Liver (tissue), 9 donors: ENCODE results near the gene DNAJC15. TPM values are rescaled to one million over a fixed set of nuclear protein-coding genes. Genes with fewer than 3 reads are reported as not detected.

Experiments
- DNase-seq: peaks from one replicate; pipeline ENCODE4 v3.0.0-alpha.2; 2017; ENCODE audit warnings: low spot score
- H3K27ac ChIP-seq, 2 donors: one replicate each; pipeline ENCODE4 v1.7.0; 2013; ENCODE audit warnings: inconsistent platforms in 2 of 2, low read length in 2 of 2, control low read depth in 1 of 2, low read depth in 1 of 2, mild to moderate bottlenecking in 1 of 2
- H3K27me3 ChIP-seq, 4 donors: one replicate each; pipeline versions ENCODE4 v1.6.1 to v1.7.0; 2013; ENCODE audit warnings: low read length in 3 of 4, inconsistent platforms in 1 of 4, mild to moderate bottlenecking in 1 of 4, moderate library complexity in 1 of 4; ENCODE audit not compliant: control insufficient read depth in 4 of 4, insufficient read depth in 4 of 4
- H3K36me3 ChIP-seq, 4 donors: one replicate each; pipeline versions ENCODE4 v1.6.1 to v1.7.0; 2013; ENCODE audit warnings: low read length in 3 of 4, mild to moderate bottlenecking in 3 of 4, low read depth in 1 of 4, moderate library complexity in 1 of 4; ENCODE audit not compliant: control insufficient read depth in 4 of 4, insufficient read depth in 3 of 4
- H3K4me1 ChIP-seq, 4 donors: one replicate each; pipeline versions ENCODE4 v1.6.1 to v1.7.0; 2013; ENCODE audit warnings: low read length in 3 of 4, mild to moderate bottlenecking in 3 of 4, moderate library complexity in 1 of 4; ENCODE audit not compliant: control insufficient read depth in 4 of 4, insufficient read depth in 4 of 4
- H3K4me3 ChIP-seq, 3 donors: one replicate each; pipeline versions ENCODE4 v1.6.1 to v1.7.0; 2013; ENCODE audit warnings: low read length in 3 of 3, control low read depth in 1 of 3, low read depth in 1 of 3, mild to moderate bottlenecking in 1 of 3
- H3K9ac ChIP-seq, 2 donors: one replicate each; pipeline ENCODE4 v1.7.0; 2013; ENCODE audit warnings: low read length in 2 of 2, mild to moderate bottlenecking in 2 of 2, moderate library complexity in 2 of 2, control low read depth in 1 of 2, low read depth in 1 of 2
- H3K9me3 ChIP-seq, 4 donors: one replicate each; pipeline versions ENCODE4 v1.6.1 to v1.7.0; 2013; ENCODE audit warnings: low read length in 3 of 4; ENCODE audit not compliant: control insufficient read depth in 4 of 4
- ATF3 ChIP-seq: IDR thresholded peaks from 2 replicates; pipeline ENCODE4 v1.6.1; 2016; ENCODE audit warnings: antibody characterized with exemption
- CTCF ChIP-seq: fragments of 150-350 bp; IDR thresholded peaks from 2 replicates; pipeline ENCODE4 v1.5.1; 2017; ENCODE audit warnings: improper control_type of control experiment, low read depth, low read length; ENCODE audit not compliant: missing input control
- EGR1 ChIP-seq, 2 donors: IDR thresholded peaks; 2 replicates each; pipeline ENCODE4 v1.6.1; 2016 to 2018; ENCODE audit warnings: antibody characterized with exemption in 2 of 2, low read depth in 2 of 2
- FOXA1 ChIP-seq: IDR thresholded peaks from 2 replicates; pipeline ENCODE4 v1.6.1; 2016; ENCODE audit warnings: antibody characterized with exemption
- FOXA2 ChIP-seq: IDR thresholded peaks from 2 replicates; pipeline ENCODE4 v1.6.1; 2016; ENCODE audit warnings: antibody characterized with exemption
- GABPA ChIP-seq, 2 donors: IDR thresholded peaks in 1 of 2; conservative IDR thresholded peaks in 1 of 2; 2 replicates each; pipeline ENCODE4 v1.6.1; 2016; ENCODE audit warnings: antibody characterized with exemption in 2 of 2, mild to moderate bottlenecking in 1 of 2, moderate library complexity in 1 of 2
- HNF4A ChIP-seq, 2 donors: conservative IDR thresholded peaks; 2 replicates each; pipeline ENCODE4 v1.6.1; 2016; ENCODE audit warnings: antibody characterized with exemption in 2 of 2, mild to moderate bottlenecking in 2 of 2
- HNF4G ChIP-seq: IDR thresholded peaks from 2 replicates; pipeline ENCODE4 v1.6.1; 2016; ENCODE audit warnings: antibody characterized with exemption
- JUND ChIP-seq, 2 donors: IDR thresholded peaks; 2 replicates each; pipeline ENCODE4 v1.6.1; 2016; ENCODE audit warnings: antibody characterized with exemption in 2 of 2
- MAX ChIP-seq: IDR thresholded peaks from 2 replicates; pipeline ENCODE4 v1.6.1; 2016; ENCODE audit warnings: antibody characterized with exemption
- NR2F2 ChIP-seq: IDR thresholded peaks from 2 replicates; pipeline ENCODE4 v1.6.1; 2016; ENCODE audit warnings: antibody characterized with exemption
- RAD21 ChIP-seq, 2 donors: IDR thresholded peaks; 2 replicates each; pipeline ENCODE4 v1.6.1; 2016; ENCODE audit warnings: antibody characterized with exemption in 2 of 2, mild to moderate bottlenecking in 2 of 2
- REST ChIP-seq: IDR thresholded peaks from 2 replicates; pipeline ENCODE4 v1.6.1; 2016; ENCODE audit warnings: antibody characterized with exemption, mild to moderate bottlenecking
- RXRA ChIP-seq, 2 donors: IDR thresholded peaks; 2 replicates each; pipeline ENCODE4 v1.6.1; 2017 to 2018; ENCODE audit warnings: antibody characterized with exemption in 2 of 2, mild to moderate bottlenecking in 1 of 2
- SP1 ChIP-seq: IDR thresholded peaks from 2 replicates; pipeline ENCODE4 v1.6.1; 2018; ENCODE audit warnings: antibody characterized with exemption, mild to moderate bottlenecking
- TAF1 ChIP-seq: conservative IDR thresholded peaks from 2 replicates; pipeline ENCODE4 v1.6.1; 2016; ENCODE audit warnings: antibody characterized with exemption, mild to moderate bottlenecking
- YY1 ChIP-seq: IDR thresholded peaks from 2 replicates; pipeline ENCODE4 v1.6.1; 2016; ENCODE audit warnings: antibody characterized with exemption, mild to moderate bottlenecking
- ZBTB33 ChIP-seq: IDR thresholded peaks from 2 replicates; pipeline ENCODE4 v1.6.1; 2016; ENCODE audit warnings: antibody characterized with exemption
- WGBS: extraction: QIAGEN DNeasy Blood & Tissue Kit; methylation state at CpG from one replicate; pipeline ENCODE4 v1.1.7; 2013; 5-methylcytosine and 5-hydroxymethylcytosine counted together
- polyA plus RNA-seq, 2 donors: library from polyadenylated mRNA; stranded (reverse) in 1 of 2; unstranded in 1 of 2; fragments of 200-250 nt in 1 of 2; fragments of >200 nt in 1 of 2; fragmentation: Nextera tagmentation in 1 of 2; extraction: Ambion mirVana in 1 of 2; gene quantifications; one replicate each; pipeline versions ENCODE4 v1.2.1 to v1.2.3, GENCODE V29; 2013 to 2015
- total RNA-seq, 2 donors: library from RNA; depleted of rRNA; stranded (reverse); fragments of >200 nt; gene quantifications; one replicate each; pipeline ENCODE4 v1.2.3, GENCODE V29; 2014
- donor health status: healthy.
- donor health status: healthy.
- donor health status: healthy.
- donor health status: healthy.
- donor health status: healthy.

DNAJC15 gene
- total and polyA plus RNA-seq, 4 donors: 5.8 to 55.4 (median 14.0) TPM

GRCh38 chr13:42996584-42996983, 26.8 kb upstream of the DNAJC15 start:
- no peak overlapping the region for H3K9ac ChIP-seq
- no peaks in the 10 kb centered on the region for H3K27me3 ChIP-seq
- H3K4me3 ChIP-seq: no peak overlapping the region
- no peak overlapping the region for H3K27ac ChIP-seq
- H3K4me1 ChIP-seq: peaks cover 0 to 4% (median 1%) of the 10 kb centered on the region in 4 donors
- no peaks in the 10 kb centered on the region for H3K36me3 ChIP-seq
- no peak for TF ChIP-seq FOXA1
- no peak for TF ChIP-seq REST
- TF ChIP-seq RXRA (IDR thresholded peaks at IDR 0.05): no peak
- TF ChIP-seq CTCF: no peak
- no peak for TF ChIP-seq EGR1 (IDR thresholded peaks at IDR 0.05; ENCODE audit: low read depth in 2 of 2)
- TF ChIP-seq GABPA (IDR thresholded peaks at IDR 0.05 in 1 of 2, conservative IDR thresholded peaks at IDR 0.05 in 1 of 2): no peak
- no peak for TF ChIP-seq RAD21 (IDR thresholded peaks at IDR 0.05)
- no peak for TF ChIP-seq NR2F2
- no peak for TF ChIP-seq YY1
- TF ChIP-seq MAX: no peak
- TF ChIP-seq HNF4A (conservative IDR thresholded peaks at IDR 0.05): no peak
- no peak for TF ChIP-seq TAF1
- TF ChIP-seq SP1: no peak
- TF ChIP-seq FOXA2: no peak
- TF ChIP-seq JUND (IDR thresholded peaks at IDR 0.05): no peak
- TF ChIP-seq ATF3: no peak
- TF ChIP-seq HNF4G: no peak
- TF ChIP-seq ZBTB33: no peak
- no peak for DNase-seq
- H3K9me3 ChIP-seq: no peaks in the 10 kb centered on the region
- WGBS: 90% methylated on average over 3 of the region's 3 CpGs
